ENCODE measurements around the gene KIAA1958. TPM values are rescaled to one million over a fixed set of nuclear protein-coding genes. Genes with fewer than 3 reads are reported as not detected.

Gene KIAA1958
- polyA plus RNA-seq, 1 of the 3 experiments (the other 2 are of a cell fraction) = 1.6 TPM

DNA sequence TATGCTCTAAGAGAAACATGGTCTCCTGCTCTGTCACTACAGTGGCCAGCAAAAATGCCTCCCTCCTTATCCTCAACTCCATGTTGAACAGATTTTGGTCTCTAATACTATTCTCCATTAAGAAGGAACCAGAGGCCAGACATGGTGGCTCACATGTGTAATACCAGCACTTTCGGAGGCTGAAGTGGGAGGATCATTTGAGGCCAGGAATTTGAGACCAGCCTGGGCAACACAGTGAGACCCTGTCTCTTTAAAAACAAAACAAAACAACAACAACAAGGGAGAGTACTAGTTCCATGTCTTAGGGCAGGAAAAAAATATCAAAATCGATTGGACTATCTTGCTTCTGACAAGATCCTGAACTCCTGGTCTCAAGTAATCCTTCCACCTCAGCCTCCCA is 216.7 kb downstream of the KIAA1958 start:
- Histone ChIP-seq H3K4me2 (no peak overlapping the region), H2AFZ (ENCODE audit: low read depth) (no peak overlapping the region), H3K36me3 (replicated peaks in 1 of 2; ENCODE audit: control insufficient read depth in 1 of 2, insufficient read depth in 2 of 2, low read length in 1 of 2) (peaks cover 3 to 17% of the 10 kb centered on the region in 2 experiments), H3K27ac (ENCODE audit: low read depth in 2 of 2, low read length in 1 of 2) (no peak overlapping the region), H3K4me1 (ENCODE audit: control insufficient read depth in 1 of 2, insufficient read depth in 2 of 2, low read depth in 1 of 2, low read length in 1 of 2) (no peaks in the 10 kb centered on the region), H3K9ac (no peak overlapping the region), H4K20me1 (ENCODE audit: insufficient read depth) (no peaks in the 10 kb centered on the region), H3K9me3 (no peaks in the 10 kb centered on the region), H3K9me2 (no peaks in the 10 kb centered on the region), H3F3A (replicated peaks; ENCODE audit: insufficient read depth) (no peaks in the 10 kb centered on the region), H3K27me3 (ENCODE audit: insufficient read depth) (no peaks in the 10 kb centered on the region), H3K79me2 (ENCODE audit: insufficient read depth) (peaks cover 23% of the 10 kb centered on the region), H3K4me3 (ENCODE audit: low read depth in 2 of 2, low read length in 1 of 2) (no peak overlapping the region)
- ChIA-PET POLR2A (no interaction called here), CTCF (interaction anchor here (1.7 to 3.4 kb wide), 2 partner anchors 14 to 342 kb away, joined by 3 to 24 read pairs; partner anchors contain the start of gene INIP)
- TF ChIP-seq YY1 (IDR thresholded peaks at IDR 0.05; ENCODE audit: low read depth) = no peak
- no peak for TF ChIP-seq TAF1 (IDR thresholded peaks at IDR 0.05; ENCODE audit: borderline replicate concordance, low read depth, low read length)
- no peak for TF ChIP-seq MEF2A (IDR thresholded peaks at IDR 0.05; ENCODE audit: borderline replicate concordance, low read depth)
- no peak for TF ChIP-seq NRF1 (IDR thresholded peaks at IDR 0.05; ENCODE audit: low read depth, low read length)
- TF ChIP-seq, protein P1, sequence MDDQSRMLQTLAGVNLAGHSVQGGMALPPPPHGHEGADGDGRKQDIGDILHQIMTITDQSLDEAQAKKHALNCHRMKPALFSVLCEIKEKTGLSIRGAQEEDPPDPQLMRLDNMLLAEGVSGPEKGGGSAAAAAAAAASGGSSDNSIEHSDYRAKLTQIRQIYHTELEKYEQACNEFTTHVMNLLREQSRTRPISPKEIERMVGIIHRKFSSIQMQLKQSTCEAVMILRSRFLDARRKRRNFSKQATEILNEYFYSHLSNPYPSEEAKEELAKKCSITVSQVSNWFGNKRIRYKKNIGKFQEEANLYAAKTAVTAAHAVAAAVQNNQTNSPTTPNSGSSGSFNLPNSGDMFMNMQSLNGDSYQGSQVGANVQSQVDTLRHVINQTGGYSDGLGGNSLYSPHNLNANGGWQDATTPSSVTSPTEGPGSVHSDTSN (IDR thresholded peaks at IDR 0.05) = no peak
- TF ChIP-seq EP300 (IDR thresholded peaks at IDR 0.05; ENCODE audit: borderline replicate concordance in 1 of 2, low read depth in 1 of 2, low read length in 1 of 2) = no peak
- TF ChIP-seq, protein P2, sequence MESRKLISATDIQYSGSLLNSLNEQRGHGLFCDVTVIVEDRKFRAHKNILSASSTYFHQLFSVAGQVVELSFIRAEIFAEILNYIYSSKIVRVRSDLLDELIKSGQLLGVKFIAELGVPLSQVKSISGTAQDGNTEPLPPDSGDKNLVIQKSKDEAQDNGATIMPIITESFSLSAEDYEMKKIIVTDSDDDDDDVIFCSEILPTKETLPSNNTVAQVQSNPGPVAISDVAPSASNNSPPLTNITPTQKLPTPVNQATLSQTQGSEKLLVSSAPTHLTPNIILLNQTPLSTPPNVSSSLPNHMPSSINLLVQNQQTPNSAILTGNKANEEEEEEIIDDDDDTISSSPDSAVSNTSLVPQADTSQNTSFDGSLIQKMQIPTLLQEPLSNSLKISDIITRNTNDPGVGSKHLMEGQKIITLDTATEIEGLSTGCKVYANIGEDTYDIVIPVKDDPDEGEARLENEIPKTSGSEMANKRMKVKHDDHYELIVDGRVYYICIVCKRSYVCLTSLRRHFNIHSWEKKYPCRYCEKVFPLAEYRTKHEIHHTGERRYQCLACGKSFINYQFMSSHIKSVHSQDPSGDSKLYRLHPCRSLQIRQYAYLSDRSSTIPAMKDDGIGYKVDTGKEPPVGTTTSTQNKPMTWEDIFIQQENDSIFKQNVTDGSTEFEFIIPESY (IDR thresholded peaks at IDR 0.05; ENCODE audit: borderline replicate concordance, low read depth) = no peak
- TF ChIP-seq NFIC (IDR thresholded peaks at IDR 0.05; ENCODE audit: borderline replicate concordance) = no peak
- TF ChIP-seq, protein P3, sequence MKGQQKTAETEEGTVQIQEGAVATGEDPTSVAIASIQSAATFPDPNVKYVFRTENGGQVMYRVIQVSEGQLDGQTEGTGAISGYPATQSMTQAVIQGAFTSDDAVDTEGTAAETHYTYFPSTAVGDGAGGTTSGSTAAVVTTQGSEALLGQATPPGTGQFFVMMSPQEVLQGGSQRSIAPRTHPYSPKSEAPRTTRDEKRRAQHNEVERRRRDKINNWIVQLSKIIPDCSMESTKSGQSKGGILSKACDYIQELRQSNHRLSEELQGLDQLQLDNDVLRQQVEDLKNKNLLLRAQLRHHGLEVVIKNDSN (IDR thresholded peaks at IDR 0.05; ENCODE audit: borderline replicate concordance, low read depth) = no peak
- TF ChIP-seq TCF12 (IDR thresholded peaks at IDR 0.05) = no peak
- TF ChIP-seq RCOR1 (IDR thresholded peaks at IDR 0.05; ENCODE audit: low read length) = no peak
- TF ChIP-seq ELF1 (IDR thresholded peaks at IDR 0.05) = no peak
- no peak for DNase-seq
- 58% methylated on average over 2 of the region's 2 CpGs for WGBS (ENCODE audit: low lambda C conversion rate)

DNA sequence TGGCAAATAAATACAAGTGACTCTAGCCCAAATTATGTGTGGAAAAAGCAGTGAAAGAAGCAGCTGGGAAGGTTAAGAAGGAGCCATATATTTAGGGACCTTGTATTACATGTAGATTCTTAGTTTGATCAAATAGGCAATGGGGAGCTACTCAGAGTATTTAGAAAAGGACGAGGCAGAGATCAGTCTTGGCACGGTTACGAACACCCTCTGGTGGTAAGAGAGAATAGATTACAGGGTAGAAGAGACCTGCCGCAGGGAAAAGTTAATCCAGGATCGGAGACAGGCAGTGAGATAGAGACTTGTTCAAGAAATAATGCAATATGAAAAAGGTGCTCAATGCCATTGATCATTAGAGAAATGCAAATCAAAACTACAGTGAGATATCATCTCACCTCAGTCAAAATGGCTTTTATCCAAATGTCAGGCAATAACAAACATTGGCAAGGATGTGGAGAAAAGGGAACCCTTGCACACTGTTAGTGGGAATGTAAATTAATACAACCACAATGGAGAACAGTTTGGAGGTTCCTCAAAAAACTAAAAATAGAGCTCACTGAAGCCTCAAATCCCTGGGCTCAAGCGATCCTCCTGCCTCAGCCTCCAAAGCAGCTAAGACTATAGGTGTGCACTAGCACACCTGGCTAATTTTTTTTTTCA is 219.3 kb downstream of the KIAA1958 start:
- ChIA-PET CTCF (interaction anchor here (0.6 to 3.4 kb wide), 8 partner anchors 11 to 620 kb away, joined by 3 to 24 read pairs (median 4); partner anchors contain the start of genes INIP and PTBP3), POLR2A (no interaction called here)
- WGBS (ENCODE audit: low lambda C conversion rate) = 90% methylated on average over 6 of the region's 6 CpGs
- Histone ChIP-seq H3K27me3 (ENCODE audit: insufficient read depth) (no peaks in the 10 kb centered on the region), H3K4me1 (ENCODE audit: control insufficient read depth in 1 of 2, insufficient read depth in 2 of 2, low read depth in 1 of 2, low read length in 1 of 2) (no peaks in the 10 kb centered on the region), H3K9me3 (no peaks in the 10 kb centered on the region), H3K27ac (ENCODE audit: low read depth in 2 of 2, low read length in 1 of 2) (no peak overlapping the region), H3K4me2 (no peak overlapping the region), H3K36me3 (replicated peaks in 1 of 2; ENCODE audit: control insufficient read depth in 1 of 2, insufficient read depth in 2 of 2, low read length in 1 of 2) (peaks cover 3 to 11% of the 10 kb centered on the region in 2 experiments), H3K4me3 (ENCODE audit: low read depth in 2 of 2, low read length in 1 of 2) (no peak overlapping the region), H3K9me2 (no peaks in the 10 kb centered on the region), H3K9ac (no peak overlapping the region), H3F3A (replicated peaks; ENCODE audit: insufficient read depth) (peaks cover under 1% of the 10 kb centered on the region), H3K79me2 (ENCODE audit: insufficient read depth) (peaks cover 35% of the 10 kb centered on the region), H2AFZ (ENCODE audit: low read depth) (no peak overlapping the region), H4K20me1 (ENCODE audit: insufficient read depth) (no peaks in the 10 kb centered on the region)
- no peak for TF ChIP-seq YY1 (IDR thresholded peaks at IDR 0.05; ENCODE audit: low read depth)
- TF ChIP-seq, protein P4, sequence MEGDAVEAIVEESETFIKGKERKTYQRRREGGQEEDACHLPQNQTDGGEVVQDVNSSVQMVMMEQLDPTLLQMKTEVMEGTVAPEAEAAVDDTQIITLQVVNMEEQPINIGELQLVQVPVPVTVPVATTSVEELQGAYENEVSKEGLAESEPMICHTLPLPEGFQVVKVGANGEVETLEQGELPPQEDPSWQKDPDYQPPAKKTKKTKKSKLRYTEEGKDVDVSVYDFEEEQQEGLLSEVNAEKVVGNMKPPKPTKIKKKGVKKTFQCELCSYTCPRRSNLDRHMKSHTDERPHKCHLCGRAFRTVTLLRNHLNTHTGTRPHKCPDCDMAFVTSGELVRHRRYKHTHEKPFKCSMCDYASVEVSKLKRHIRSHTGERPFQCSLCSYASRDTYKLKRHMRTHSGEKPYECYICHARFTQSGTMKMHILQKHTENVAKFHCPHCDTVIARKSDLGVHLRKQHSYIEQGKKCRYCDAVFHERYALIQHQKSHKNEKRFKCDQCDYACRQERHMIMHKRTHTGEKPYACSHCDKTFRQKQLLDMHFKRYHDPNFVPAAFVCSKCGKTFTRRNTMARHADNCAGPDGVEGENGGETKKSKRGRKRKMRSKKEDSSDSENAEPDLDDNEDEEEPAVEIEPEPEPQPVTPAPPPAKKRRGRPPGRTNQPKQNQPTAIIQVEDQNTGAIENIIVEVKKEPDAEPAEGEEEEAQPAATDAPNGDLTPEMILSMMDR (IDR thresholded peaks at IDR 0.05) = peak; percentile 36
- TF ChIP-seq RAD21 (IDR thresholded peaks at IDR 0.05; ENCODE audit: low read length) = peak; percentile 61
- no peak for TF ChIP-seq RFX5 (IDR thresholded peaks at IDR 0.05; ENCODE audit: low read length)
- peak; percentile 38; the same call in 1 of the 2 replicates for TF ChIP-seq SMC3 (IDR thresholded peaks at IDR 0.05; ENCODE audit: low read depth, low read length)
- peak; percentile 14 for DNase-seq
